Activated CD8-positive, alpha-beta memory T cell treated with anti-CD3 and anti-CD28 coated beads for 1 hour (primary cell): ENCODE results near the gene CALML6.
A peak's percentile ranks its signal among the peaks of the same experiment; 100 is the strongest.
"Not testable (repeated sequence)": the region's sequence is repeated elsewhere in the genome, so short reads cannot be mapped to it uniquely, and the experiment has no call there.

Experiments used
- DNase-seq, 2 donors: peaks; one replicate each; pipeline ENCODE4 v3.0.0-alpha.2; 2020; ENCODE audit warnings: low read depth in 1 of 2; ENCODE audit errors: extremely low read depth in 1 of 2

Gene CALML6

GRCh38 chr1:1914971-1915692, at the start of gene CALML6:
Gene CALML6 (plus strand): TSS chr1:1915260. CDS start chr1:1915281, 21 bp downstream.
- no peak for DNase-seq

GRCh38 chr1:1867164-1867563, 47.9 kb upstream of the CALML6 start:
- DNase-seq, result no peak

- DNase-seq, result no peak
These were observed 45.6 kb upstream of the CALML6 start for GRCh38 chr1:1869469-1869868.

- DNase-seq, result no peak
These were observed 42.6 kb upstream of the CALML6 start for GRCh38 chr1:1872329-1872994.

GRCh38 chr1:1873186-1873585, 41.9 kb upstream of the CALML6 start:
- no peak for DNase-seq

GRCh38 chr1:1874901-1875300, 40.2 kb upstream of the CALML6 start:
- no peak for DNase-seq

GRCh38 chr1:1875932-1876331, 39.1 kb upstream of the CALML6 start:
- no peak for DNase-seq

- no peak for DNase-seq
These were observed 38.6 kb upstream of the CALML6 start for GRCh38 chr1:1876335-1876930.

- DNase-seq, result no peak
These were observed 37.1 kb upstream of the CALML6 start for GRCh38 chr1:1877865-1878436.

GRCh38 chr1:1879942-1880341, 35.1 kb upstream of the CALML6 start:
- no peak for DNase-seq

- DNase-seq, result no peak
These were observed 34.3 kb upstream of the CALML6 start for GRCh38 chr1:1880617-1881312.

- no peak for DNase-seq
These were observed 33.3 kb upstream of the CALML6 start for GRCh38 chr1:1881727-1882126.

GRCh38 chr1:1883092-1883873, 31.8 kb upstream of the CALML6 start:
- DNase-seq, result no peak

GRCh38 chr1:1883890-1884289, 31.2 kb upstream of the CALML6 start:
- DNase-seq, result not testable (repeated sequence)

- DNase-seq, result no peak
These were observed 25.8 kb upstream of the CALML6 start for GRCh38 chr1:1889090-1889750.

GRCh38 chr1:1889847-1890505, 25.1 kb upstream of the CALML6 start:
- peak in 1 of 2 donors; percentile 25 for DNase-seq

GRCh38 chr1:1890506-1891348, 24.3 kb upstream of the CALML6 start, which contains the start of gene GNB1:
Gene GNB1 (minus strand): TSS chr1:1891087. CDS start chr1:1825453, 65,634 bp downstream.
- peak; percentile 55 to 85 for DNase-seq

- DNase-seq, result peak; percentile 40 to 73
These were observed 23.5 kb upstream of the CALML6 start for GRCh38 chr1:1891349-1892078.
